ENCODE results near the gene LRRC8D. TPM values are rescaled to one million over a fixed set of nuclear protein-coding genes. Genes with fewer than 3 reads are reported as not detected.

LRRC8D gene
- total RNA-seq, 1 donor from 2014 or later: 1.3 TPM

- no peak overlapping the region for H3K27ac ChIP-seq
- H3K9me3 ChIP-seq: no peaks in the 10 kb centered on the region
- H3K4me1 ChIP-seq: no peaks in the 10 kb centered on the region
- no peak overlapping the region for H3K4me3 ChIP-seq
- no peak for TF ChIP-seq CTCF (IDR thresholded peaks at IDR 0.05)
- DNase-seq (ENCODE audit: low spot score in 2 of 2): no peak
- H3K36me3 ChIP-seq: no peaks in the 10 kb centered on the region
- no peaks in the 10 kb centered on the region for H3K27me3 ChIP-seq
- intact Hi-C loops (cut with DNase I): no loop called here
These were observed 152.8 kb downstream of the LRRC8D start for GRCh38 chr1:89973471-89974127.

GRCh38 chr1:89974256-89974655, 153.4 kb downstream of the LRRC8D start:
- Histone ChIP-seq H3K36me3 (no peaks in the 10 kb centered on the region), H3K27me3 (no peaks in the 10 kb centered on the region), H3K27ac (no peak overlapping the region), H3K4me3 (no peak overlapping the region), H3K9me3 (no peaks in the 10 kb centered on the region), H3K4me1 (no peaks in the 10 kb centered on the region)
- DNase-seq (ENCODE audit: low spot score in 2 of 2): no peak
- no peak for TF ChIP-seq CTCF (IDR thresholded peaks at IDR 0.05)
- intact Hi-C loops (cut with DNase I): no loop called here

GRCh38 chr1:89974696-89975470, 154.1 kb downstream of the LRRC8D start:
- Histone ChIP-seq H3K4me1 (no peaks in the 10 kb centered on the region), H3K27ac (no peak overlapping the region)

GRCh38 chr1:89975540-89976125, 154.8 kb downstream of the LRRC8D start:
- Histone ChIP-seq H3K27me3 (no peaks in the 10 kb centered on the region), H3K4me3 (no peak overlapping the region), H3K36me3 (no peaks in the 10 kb centered on the region), H3K9me3 (no peaks in the 10 kb centered on the region), H3K27ac (no peak overlapping the region), H3K4me1 (no peaks in the 10 kb centered on the region)
- intact Hi-C loops (cut with DNase I): no loop called here
- DNase-seq (ENCODE audit: low spot score in 2 of 2): no peak
- TF ChIP-seq CTCF (IDR thresholded peaks at IDR 0.05): no peak

More at GRCh38 chr1:89974696-89975470, 154.1 kb downstream of the LRRC8D start:
- TF ChIP-seq CTCF (IDR thresholded peaks at IDR 0.05): no peak
- H3K4me3 ChIP-seq: no peak overlapping the region
- intact Hi-C loops (cut with DNase I): no loop called here
- H3K9me3 ChIP-seq: no peaks in the 10 kb centered on the region
- DNase-seq (ENCODE audit: low spot score in 2 of 2): no peak
- H3K36me3 ChIP-seq: no peaks in the 10 kb centered on the region
- no peaks in the 10 kb centered on the region for H3K27me3 ChIP-seq

GRCh38 chr1:89978755-89979154, 157.9 kb downstream of the LRRC8D start:
- H3K4me1 ChIP-seq: no peaks in the 10 kb centered on the region
- H3K27me3 ChIP-seq: no peaks in the 10 kb centered on the region
- no peak for DNase-seq (ENCODE audit: low spot score in 2 of 2)
- intact Hi-C loops (cut with DNase I): no loop called here
- no peak for TF ChIP-seq CTCF (IDR thresholded peaks at IDR 0.05)
- H3K36me3 ChIP-seq: no peaks in the 10 kb centered on the region
- H3K9me3 ChIP-seq: no peaks in the 10 kb centered on the region
- H3K27ac ChIP-seq: no peak overlapping the region
- no peak overlapping the region for H3K4me3 ChIP-seq
